ENCODE data around the gene MALL.

The MALL gene

GRCh38 chr2:110107092-110108079 lies 8.2 kb downstream of the MALL start:
- in situ Hi-C loops (cut with MboI; ENCODE audit: low pct_unique_long_range_greater_than_20kb, low sequenced_read_pairs, unreplicated experiment), result no loop called here
- TF ChIP-seq CTCF (IDR thresholded peaks at IDR 0.05; ENCODE audit: extremely low read depth, insufficient read depth, missing control alignments), result no peak
- no peak for DNase-seq (ENCODE audit: low spot score)

GRCh38 chr2:110106642-110107041 lies 9.0 kb downstream of the MALL start:
- DNase-seq (ENCODE audit: low spot score), result no peak
- in situ Hi-C loops (cut with MboI; ENCODE audit: low pct_unique_long_range_greater_than_20kb, low sequenced_read_pairs, unreplicated experiment), result no loop called here
- TF ChIP-seq CTCF (IDR thresholded peaks at IDR 0.05; ENCODE audit: extremely low read depth, insufficient read depth, missing control alignments), result no peak

GRCh38 chr2:110105608-110106467 lies 9.8 kb downstream of the MALL start:
- DNase-seq (ENCODE audit: low spot score), result no peak
- in situ Hi-C loops (cut with MboI; ENCODE audit: low pct_unique_long_range_greater_than_20kb, low sequenced_read_pairs, unreplicated experiment), result no loop called here
- no peak for TF ChIP-seq CTCF (IDR thresholded peaks at IDR 0.05; ENCODE audit: extremely low read depth, insufficient read depth, missing control alignments)

GRCh38 chr2:110105183-110105582 lies 10.4 kb downstream of the MALL start:
- in situ Hi-C loops (cut with MboI; ENCODE audit: low pct_unique_long_range_greater_than_20kb, low sequenced_read_pairs, unreplicated experiment), result no loop called here
- no peak for TF ChIP-seq CTCF (IDR thresholded peaks at IDR 0.05; ENCODE audit: extremely low read depth, insufficient read depth, missing control alignments)
- no peak for DNase-seq (ENCODE audit: low spot score)

- in situ Hi-C loops (cut with MboI; ENCODE audit: low pct_unique_long_range_greater_than_20kb, low sequenced_read_pairs, unreplicated experiment), result no loop called here
- DNase-seq (ENCODE audit: low spot score), result no peak
- TF ChIP-seq CTCF (IDR thresholded peaks at IDR 0.05; ENCODE audit: extremely low read depth, insufficient read depth, missing control alignments), result no peak
Observed at GRCh38 chr2:110104025-110104771, 11.4 kb downstream of the MALL start.
